ENCODE measurements around the gene KDELR3.

The KDELR3 gene

GRCh38 chr22:38428714-38429113 is 39.2 kb upstream of the KDELR3 start:
- Histone ChIP-seq H3K4ac (ENCODE audit: low read length) (no peak overlapping the region), H4K8ac (ENCODE audit: low read depth, low read length) (no peak overlapping the region), H3K14ac (ENCODE audit: low read length) (no peak overlapping the region), H3K4me2 (ENCODE audit: insufficient read depth, low read length, poor library complexity, severe bottlenecking) (no peak overlapping the region), H2BK12ac (ENCODE audit: low read length) (no peak overlapping the region), H3K18ac (ENCODE audit: low read length) (no peak overlapping the region), H3K9ac (ENCODE audit: low read depth, low read length, poor library complexity) (no peak overlapping the region), H3K23ac (ENCODE audit: low read depth, low read length, poor library complexity) (no peak overlapping the region), H2BK15ac (ENCODE audit: low read length) (no peak overlapping the region), H2BK120ac (ENCODE audit: low read depth, low read length) (no peak overlapping the region), H3K4me1 (ENCODE audit: control insufficient read depth in 2 of 2, insufficient read depth in 1 of 2, low read depth in 1 of 2, low read length in 2 of 2) (peaks cover 12 to 17% of the 10 kb centered on the region in 2 donors), H4K91ac (ENCODE audit: low read depth, low read length, poor library complexity) (no peak overlapping the region), H3K79me1 (ENCODE audit: low read depth, low read length) (no peaks in the 10 kb centered on the region), H3K9me3 (replicated peaks in 1 of 2; ENCODE audit: control insufficient read depth in 2 of 2, insufficient read depth in 1 of 2, low read depth in 1 of 2, low read length in 2 of 2) (peaks cover 0 to 3% of the 10 kb centered on the region in 2 donors), H3K27ac (replicated peaks; ENCODE audit: low read length) (no peak overlapping the region), H2AFZ (ENCODE audit: low read length) (no peak overlapping the region), H3K4me3 (ENCODE audit: low read length in 2 of 2) (no peak overlapping the region), H3K27me3 (ENCODE audit: control insufficient read depth in 3 of 3, insufficient read depth in 3 of 3, low read depth in 1 of 3, low read length in 3 of 3) (no peaks in the 10 kb centered on the region), H3K36me3 (replicated peaks in 1 of 2; ENCODE audit: control insufficient read depth in 2 of 2, insufficient read depth in 2 of 2, low read length in 2 of 2) (no peaks in the 10 kb centered on the region), H2BK5ac (ENCODE audit: low read length) (no peak overlapping the region), H2AK5ac (ENCODE audit: low read depth, low read length) (no peak overlapping the region)
- WGBS, 2 donors (ENCODE audit: extremely low coverage in 2 of 2, insufficient read length in 2 of 2, insufficient replicate concordance in 1 of 2): no CpG with 5 or more reads among the region's 2 CpGs
- no peak for DNase-seq (ENCODE audit: low spot score)

- Histone ChIP-seq H3K23ac (ENCODE audit: low read depth, low read length, poor library complexity) (peak overlapping the region; percentile 10), H3K9me3 (replicated peaks in 1 of 2; ENCODE audit: control insufficient read depth in 2 of 2, insufficient read depth in 1 of 2, low read depth in 1 of 2, low read length in 2 of 2) (peaks cover 0 to 3% of the 10 kb centered on the region in 2 donors), H3K27ac (replicated peaks; ENCODE audit: low read length) (no peak overlapping the region), H3K18ac (ENCODE audit: low read length) (peak overlapping the region; percentile 52), H3K4me2 (ENCODE audit: insufficient read depth, low read length, poor library complexity, severe bottlenecking) (no peak overlapping the region), H3K14ac (ENCODE audit: low read length) (no peak overlapping the region), H2BK5ac (ENCODE audit: low read length) (no peak overlapping the region), H4K8ac (ENCODE audit: low read depth, low read length) (no peak overlapping the region), H3K27me3 (ENCODE audit: control insufficient read depth in 3 of 3, insufficient read depth in 3 of 3, low read depth in 1 of 3, low read length in 3 of 3) (no peaks in the 10 kb centered on the region), H3K36me3 (replicated peaks in 1 of 2; ENCODE audit: control insufficient read depth in 2 of 2, insufficient read depth in 2 of 2, low read length in 2 of 2) (no peaks in the 10 kb centered on the region), H3K4me1 (ENCODE audit: control insufficient read depth in 2 of 2, insufficient read depth in 1 of 2, low read depth in 1 of 2, low read length in 2 of 2) (peaks cover 12 to 17% of the 10 kb centered on the region in 2 donors), H2AK5ac (ENCODE audit: low read depth, low read length) (peak overlapping the region; percentile 18), H3K4ac (ENCODE audit: low read length) (no peak overlapping the region), H3K4me3 (ENCODE audit: low read length in 2 of 2) (no peak overlapping the region), H2BK15ac (ENCODE audit: low read length) (no peak overlapping the region), H3K9ac (ENCODE audit: low read depth, low read length, poor library complexity) (no peak overlapping the region), H4K91ac (ENCODE audit: low read depth, low read length, poor library complexity) (no peak overlapping the region), H2AFZ (ENCODE audit: low read length) (peak overlapping the region; percentile 28), H2BK12ac (ENCODE audit: low read length) (peak overlapping the region; percentile 36), H2BK120ac (ENCODE audit: low read depth, low read length) (no peak overlapping the region), H3K79me1 (ENCODE audit: low read depth, low read length) (no peaks in the 10 kb centered on the region)
- no peak for DNase-seq (ENCODE audit: low spot score)
- whole genome bisulfite sequencing, 2 donors (ENCODE audit: extremely low coverage in 2 of 2, insufficient read length in 2 of 2, insufficient replicate concordance in 1 of 2): no CpG with 5 or more reads among the region's 16 CpGs
Observed at GRCh38 chr22:38429499-38430068, 38.3 kb upstream of the KDELR3 start.

- no peak overlapping the region for H3K4me3 ChIP-seq (ENCODE audit: low read length in 2 of 2)
- no peaks in the 10 kb centered on the region for H3K36me3 ChIP-seq (replicated peaks in 1 of 2; ENCODE audit: control insufficient read depth in 2 of 2, insufficient read depth in 2 of 2, low read length in 2 of 2)
- no peak overlapping the region for H3K23ac ChIP-seq (ENCODE audit: low read depth, low read length, poor library complexity)
- no peak overlapping the region for H4K8ac ChIP-seq (ENCODE audit: low read depth, low read length)
- H3K14ac ChIP-seq (ENCODE audit: low read length): peak overlapping the region; percentile 31
- peaks cover 12 to 20% of the 10 kb centered on the region in 2 donors for H3K4me1 ChIP-seq (ENCODE audit: control insufficient read depth in 2 of 2, insufficient read depth in 1 of 2, low read depth in 1 of 2, low read length in 2 of 2)
- peak overlapping the region; percentile 52 for H3K18ac ChIP-seq (ENCODE audit: low read length)
- H3K4me2 ChIP-seq (ENCODE audit: insufficient read depth, low read length, poor library complexity, severe bottlenecking): no peak overlapping the region
- no peak overlapping the region for H3K9ac ChIP-seq (ENCODE audit: low read depth, low read length, poor library complexity)
- peak overlapping the region; percentile 41 for H2AFZ ChIP-seq (ENCODE audit: low read length)
- H4K91ac ChIP-seq (ENCODE audit: low read depth, low read length, poor library complexity): no peak overlapping the region
- no peak overlapping the region for H3K27ac ChIP-seq (replicated peaks; ENCODE audit: low read length)
- no peak for DNase-seq (ENCODE audit: low spot score)
- H2AK5ac ChIP-seq (ENCODE audit: low read depth, low read length): peak overlapping the region; percentile 96
- H2BK5ac ChIP-seq (ENCODE audit: low read length): peak overlapping the region; percentile 19
- peak overlapping the region; percentile 59 for H2BK15ac ChIP-seq (ENCODE audit: low read length)
- no CpG with 5 or more reads among the region's 12 CpGs for WGBS, 2 donors (ENCODE audit: extremely low coverage in 2 of 2, insufficient read length in 2 of 2, insufficient replicate concordance in 1 of 2)
- H3K4ac ChIP-seq (ENCODE audit: low read length): no peak overlapping the region
- H3K9me3 ChIP-seq (replicated peaks in 1 of 2; ENCODE audit: control insufficient read depth in 2 of 2, insufficient read depth in 1 of 2, low read depth in 1 of 2, low read length in 2 of 2): no peaks in the 10 kb centered on the region
- no peaks in the 10 kb centered on the region for H3K79me1 ChIP-seq (ENCODE audit: low read depth, low read length)
- no peaks in the 10 kb centered on the region for H3K27me3 ChIP-seq (ENCODE audit: control insufficient read depth in 3 of 3, insufficient read depth in 3 of 3, low read depth in 1 of 3, low read length in 3 of 3)
- no peak overlapping the region for H2BK12ac ChIP-seq (ENCODE audit: low read length)
- H2BK120ac ChIP-seq (ENCODE audit: low read depth, low read length): peak overlapping the region; percentile 88
Observed at GRCh38 chr22:38431266-38432010, 36.5 kb upstream of the KDELR3 start.

GRCh38 chr22:38432264-38432663 is 35.6 kb upstream of the KDELR3 start:
- H2AFZ ChIP-seq (ENCODE audit: low read length): no peak overlapping the region
- H3K27me3 ChIP-seq (ENCODE audit: control insufficient read depth in 3 of 3, insufficient read depth in 3 of 3, low read depth in 1 of 3, low read length in 3 of 3): no peaks in the 10 kb centered on the region
- no peak overlapping the region for H2BK12ac ChIP-seq (ENCODE audit: low read length)
- no peak overlapping the region for H4K91ac ChIP-seq (ENCODE audit: low read depth, low read length, poor library complexity)
- DNase-seq (ENCODE audit: low spot score): no peak
- H3K4ac ChIP-seq (ENCODE audit: low read length): no peak overlapping the region
- no peaks in the 10 kb centered on the region for H3K36me3 ChIP-seq (replicated peaks in 1 of 2; ENCODE audit: control insufficient read depth in 2 of 2, insufficient read depth in 2 of 2, low read length in 2 of 2)
- peaks cover 12 to 20% of the 10 kb centered on the region in 2 donors for H3K4me1 ChIP-seq (ENCODE audit: control insufficient read depth in 2 of 2, insufficient read depth in 1 of 2, low read depth in 1 of 2, low read length in 2 of 2)
- no peaks in the 10 kb centered on the region for H3K79me1 ChIP-seq (ENCODE audit: low read depth, low read length)
- H3K18ac ChIP-seq (ENCODE audit: low read length): no peak overlapping the region
- no peak overlapping the region for H2BK5ac ChIP-seq (ENCODE audit: low read length)
- WGBS, 2 donors (ENCODE audit: extremely low coverage in 2 of 2, insufficient read length in 2 of 2, insufficient replicate concordance in 1 of 2): no CpG with 5 or more reads among the region's 1 CpG
- H3K14ac ChIP-seq (ENCODE audit: low read length): no peak overlapping the region
- H3K9me3 ChIP-seq (replicated peaks in 1 of 2; ENCODE audit: control insufficient read depth in 2 of 2, insufficient read depth in 1 of 2, low read depth in 1 of 2, low read length in 2 of 2): no peaks in the 10 kb centered on the region
- H2BK15ac ChIP-seq (ENCODE audit: low read length): no peak overlapping the region
- no peak overlapping the region for H3K23ac ChIP-seq (ENCODE audit: low read depth, low read length, poor library complexity)
- H2AK5ac ChIP-seq (ENCODE audit: low read depth, low read length): no peak overlapping the region
- no peak overlapping the region for H2BK120ac ChIP-seq (ENCODE audit: low read depth, low read length)
- no peak overlapping the region for H3K4me3 ChIP-seq (ENCODE audit: low read length in 2 of 2)
- H3K9ac ChIP-seq (ENCODE audit: low read depth, low read length, poor library complexity): no peak overlapping the region
- no peak overlapping the region for H3K4me2 ChIP-seq (ENCODE audit: insufficient read depth, low read length, poor library complexity, severe bottlenecking)
- no peak overlapping the region for H4K8ac ChIP-seq (ENCODE audit: low read depth, low read length)
- no peak overlapping the region for H3K27ac ChIP-seq (replicated peaks; ENCODE audit: low read length)
